Measurements from ENCODE around the gene CTSD. TPM values are rescaled to one million over a fixed set of nuclear protein-coding genes. Genes with fewer than 3 reads are reported as not detected.

The CTSD gene
- polyA plus RNA-seq, 1 donor from 2014 or later, result 30.5 TPM

DNA sequence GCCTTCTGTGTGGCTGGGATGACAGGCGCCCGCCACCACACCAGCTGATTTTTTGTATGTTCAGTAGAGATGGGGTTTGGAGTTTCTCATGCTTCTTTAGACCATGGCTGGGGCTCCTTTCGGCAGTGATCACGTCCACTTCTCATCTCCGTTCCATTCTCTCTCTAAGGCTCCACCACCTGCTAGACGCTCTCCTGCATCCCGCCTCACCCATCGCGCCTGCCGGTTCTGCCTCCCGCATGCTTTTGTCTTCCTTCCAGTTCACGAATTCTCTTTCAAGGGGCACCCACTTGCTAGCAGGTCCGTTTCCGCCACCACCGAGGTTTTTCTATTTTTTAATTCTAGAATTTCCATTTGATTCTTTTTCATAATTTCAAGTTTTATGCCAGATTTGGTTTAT is 49.1 kb upstream of the CTSD start:
- no peak for TF ChIP-seq EP300 (conservative IDR thresholded peaks at IDR 0.05; ENCODE audit: poor library complexity, severe bottlenecking)
- no peak for TF ChIP-seq MXI1 (conservative IDR thresholded peaks at IDR 0.05; ENCODE audit: poor library complexity, severe bottlenecking)
- TF ChIP-seq REST (IDR thresholded peaks at IDR 0.05; ENCODE audit: borderline replicate concordance), result no peak
- no peak for TF ChIP-seq TAF1 (IDR thresholded peaks at IDR 0.05; ENCODE audit: low read depth)
- TF ChIP-seq POLR2AphosphoS5 (IDR thresholded peaks at IDR 0.05), result no peak
- TF ChIP-seq SMC3 (conservative IDR thresholded peaks at IDR 0.05; ENCODE audit: poor library complexity), result no peak
- no peak for TF ChIP-seq EZH2 (IDR thresholded peaks at IDR 0.05; ENCODE audit: borderline replicate concordance, insufficient read depth, low read length, poor library complexity, severe bottlenecking)
- TF ChIP-seq, protein P1, sequence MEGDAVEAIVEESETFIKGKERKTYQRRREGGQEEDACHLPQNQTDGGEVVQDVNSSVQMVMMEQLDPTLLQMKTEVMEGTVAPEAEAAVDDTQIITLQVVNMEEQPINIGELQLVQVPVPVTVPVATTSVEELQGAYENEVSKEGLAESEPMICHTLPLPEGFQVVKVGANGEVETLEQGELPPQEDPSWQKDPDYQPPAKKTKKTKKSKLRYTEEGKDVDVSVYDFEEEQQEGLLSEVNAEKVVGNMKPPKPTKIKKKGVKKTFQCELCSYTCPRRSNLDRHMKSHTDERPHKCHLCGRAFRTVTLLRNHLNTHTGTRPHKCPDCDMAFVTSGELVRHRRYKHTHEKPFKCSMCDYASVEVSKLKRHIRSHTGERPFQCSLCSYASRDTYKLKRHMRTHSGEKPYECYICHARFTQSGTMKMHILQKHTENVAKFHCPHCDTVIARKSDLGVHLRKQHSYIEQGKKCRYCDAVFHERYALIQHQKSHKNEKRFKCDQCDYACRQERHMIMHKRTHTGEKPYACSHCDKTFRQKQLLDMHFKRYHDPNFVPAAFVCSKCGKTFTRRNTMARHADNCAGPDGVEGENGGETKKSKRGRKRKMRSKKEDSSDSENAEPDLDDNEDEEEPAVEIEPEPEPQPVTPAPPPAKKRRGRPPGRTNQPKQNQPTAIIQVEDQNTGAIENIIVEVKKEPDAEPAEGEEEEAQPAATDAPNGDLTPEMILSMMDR (IDR thresholded peaks at IDR 0.05; ENCODE audit: poor library complexity, severe bottlenecking), result no peak
- no peak for TF ChIP-seq RAD21 (conservative IDR thresholded peaks at IDR 0.05)
- Histone ChIP-seq H4K20me1 (ENCODE audit: insufficient read depth) (no peaks in the 10 kb centered on the region), H3F3A (ENCODE audit: insufficient read depth, low read length, poor library complexity, severe bottlenecking) (no peaks in the 10 kb centered on the region)

GRCh38 chr11:1812274-1812673 is 48.5 kb upstream of the CTSD start:
- no peak overlapping the region for H3K9ac ChIP-seq (ENCODE audit: low read length)
- H3K36me3 ChIP-seq (ENCODE audit: insufficient read depth, low read length), result no peaks in the 10 kb centered on the region
- no peaks in the 10 kb centered on the region for H3F3A ChIP-seq (ENCODE audit: insufficient read depth, low read length, poor library complexity, severe bottlenecking)
- H3K9me3 ChIP-seq (ENCODE audit: low read length), result peaks cover 3% of the 10 kb centered on the region
- no peak overlapping the region for H3K27ac ChIP-seq (ENCODE audit: low read length)
- H4K20me1 ChIP-seq (ENCODE audit: insufficient read depth), result no peaks in the 10 kb centered on the region
- H3K4me2 ChIP-seq (ENCODE audit: low read length), result no peak overlapping the region
- no peak overlapping the region for H3K4me3 ChIP-seq (ENCODE audit: low read length)
- H2AFZ ChIP-seq (ENCODE audit: low read depth, low read length), result no peak overlapping the region
- no peak for TF ChIP-seq RAD21 (conservative IDR thresholded peaks at IDR 0.05)
- no peak for TF ChIP-seq EP300 (conservative IDR thresholded peaks at IDR 0.05; ENCODE audit: poor library complexity, severe bottlenecking)
- TF ChIP-seq, protein P1 (IDR thresholded peaks at IDR 0.05; ENCODE audit: poor library complexity, severe bottlenecking), result no peak
- TF ChIP-seq POLR2AphosphoS5 (IDR thresholded peaks at IDR 0.05), result no peak
- TF ChIP-seq TAF1 (IDR thresholded peaks at IDR 0.05; ENCODE audit: low read depth), result no peak
- no peak for TF ChIP-seq REST (IDR thresholded peaks at IDR 0.05; ENCODE audit: borderline replicate concordance)
- TF ChIP-seq MXI1 (conservative IDR thresholded peaks at IDR 0.05; ENCODE audit: poor library complexity, severe bottlenecking), result no peak
- no peak for TF ChIP-seq EZH2 (IDR thresholded peaks at IDR 0.05; ENCODE audit: borderline replicate concordance, insufficient read depth, low read length, poor library complexity, severe bottlenecking)
- no peak for TF ChIP-seq SMC3 (conservative IDR thresholded peaks at IDR 0.05; ENCODE audit: poor library complexity)
- no peaks in the 10 kb centered on the region for H3K79me2 ChIP-seq (replicated peaks; ENCODE audit: insufficient read depth, low read length)
- no peaks in the 10 kb centered on the region for H3K27me3 ChIP-seq (ENCODE audit: insufficient read depth, low read depth, low read length)
- no peaks in the 10 kb centered on the region for H3K9me2 ChIP-seq (ENCODE audit: insufficient read depth, low read length)

More for the DNA sequence above, 49.1 kb upstream of the CTSD start:
- Histone ChIP-seq H3K79me2 (replicated peaks; ENCODE audit: insufficient read depth, low read length) (no peaks in the 10 kb centered on the region), H3K9ac (ENCODE audit: low read length) (no peak overlapping the region), H3K4me2 (ENCODE audit: low read length) (no peak overlapping the region), H3K9me2 (ENCODE audit: insufficient read depth, low read length) (no peaks in the 10 kb centered on the region), H3K4me3 (ENCODE audit: low read length) (no peak overlapping the region), H2AFZ (ENCODE audit: low read depth, low read length) (no peak overlapping the region), H3K36me3 (ENCODE audit: insufficient read depth, low read length) (no peaks in the 10 kb centered on the region), H3K27ac (ENCODE audit: low read length) (no peak overlapping the region), H3K27me3 (ENCODE audit: insufficient read depth, low read depth, low read length) (no peaks in the 10 kb centered on the region), H3K9me3 (ENCODE audit: low read length) (peaks cover 3% of the 10 kb centered on the region)

Measured in neural cell (in vitro differentiated cells).